Liver (tissue), 3 donors: ENCODE results near the gene LTA4H.

Experiments used
- CTCF ChIP-seq: fragments of 150-350 bp; IDR thresholded peaks from 2 replicates; pipeline ENCODE4 v1.5.1; 2017; ENCODE audit warnings: improper control_type of control experiment, low read depth, low read length; ENCODE audit not compliant: missing input control
- TF ChIP-seq, protein P1 (sequence below): IDR thresholded peaks from 2 replicates; pipeline ENCODE4 v1.6.1; 2016; ENCODE audit warnings: antibody characterized with exemption
- TF ChIP-seq, protein P2 (sequence below): IDR thresholded peaks from 2 replicates; pipeline ENCODE4 v1.6.1; 2016; ENCODE audit warnings: antibody characterized with exemption
- donor health status: healthy.
- donor health status: healthy.

DNA sequence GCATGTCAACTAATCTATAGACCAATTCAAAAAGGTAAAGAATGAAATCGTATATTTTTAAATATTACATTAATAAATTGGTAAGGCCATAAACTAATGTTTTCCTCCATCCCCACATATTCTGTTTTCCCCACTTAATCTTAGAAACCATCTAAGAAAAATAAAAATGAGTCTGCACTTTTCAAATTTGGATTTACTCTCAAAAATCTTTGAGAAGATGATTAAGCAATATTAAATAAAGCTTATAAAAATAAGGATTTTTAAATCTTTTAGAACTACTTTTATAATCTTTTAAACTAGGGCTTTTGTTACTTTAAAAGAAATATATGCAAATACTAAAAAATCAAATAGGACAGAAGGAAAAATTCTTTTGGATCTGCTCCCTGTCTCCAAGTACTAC is 28.7 kb downstream of the LTA4H start:
- TF ChIP-seq CTCF = no peak
- TF ChIP-seq, protein P1, sequence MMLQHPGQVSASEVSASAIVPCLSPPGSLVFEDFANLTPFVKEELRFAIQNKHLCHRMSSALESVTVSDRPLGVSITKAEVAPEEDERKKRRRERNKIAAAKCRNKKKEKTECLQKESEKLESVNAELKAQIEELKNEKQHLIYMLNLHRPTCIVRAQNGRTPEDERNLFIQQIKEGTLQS = no peak
- TF ChIP-seq, protein P2, sequence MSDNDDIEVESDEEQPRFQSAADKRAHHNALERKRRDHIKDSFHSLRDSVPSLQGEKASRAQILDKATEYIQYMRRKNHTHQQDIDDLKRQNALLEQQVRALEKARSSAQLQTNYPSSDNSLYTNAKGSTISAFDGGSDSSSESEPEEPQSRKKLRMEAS = no peak
